ENCODE measurements around the gene TESK1. TPM values are rescaled to one million over a fixed set of nuclear protein-coding genes. Genes with fewer than 3 reads are reported as not detected.
"Not testable (repeated sequence)": the region's sequence is repeated elsewhere in the genome, so short reads cannot be mapped to it uniquely, and the experiment has no call there.

Gene TESK1
- total RNA-seq, 1 experiment from 2014 or later, result 27.9 TPM

DNA sequence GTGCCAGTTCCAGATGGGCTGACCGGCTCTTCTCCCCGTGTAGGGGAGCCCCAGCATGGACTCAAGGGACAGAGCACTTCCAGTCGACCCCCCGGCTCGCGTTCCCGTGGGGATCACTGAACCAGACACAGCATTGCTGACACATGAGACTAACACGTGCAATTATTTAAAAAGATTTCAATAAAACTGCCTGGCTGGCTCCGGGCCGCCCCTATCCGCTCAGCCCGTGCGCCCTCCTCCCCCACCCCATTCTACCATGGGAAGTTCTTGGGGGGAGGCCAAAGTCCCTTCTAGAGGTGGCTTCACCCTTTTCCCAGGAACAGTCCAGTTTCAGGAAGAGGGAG lies 4.7 kb downstream of the TESK1 start:
- intact Hi-C loops (cut with micrococcal nuclease; ENCODE audit: unreplicated experiment), result no loop called here
- H3K4me1 Mint-ChIP-seq (ENCODE audit: low read depth, unreplicated experiment), result peaks cover 7% of the 10 kb centered on the region
- ChIA-PET CTCF (no interaction called here), POLR2A (no interaction called here)
- H3K36me3 Mint-ChIP-seq (ENCODE audit: insufficient read depth, unreplicated experiment), result peaks cover 7% of the 10 kb centered on the region
- H3K9me3 Mint-ChIP-seq (ENCODE audit: unreplicated experiment), result no peaks in the 10 kb centered on the region
- Histone ChIP-seq H3K9me3 (no peaks in the 10 kb centered on the region), H3K36me3 (ENCODE audit: control insufficient read depth, insufficient read depth, low read length) (no peaks in the 10 kb centered on the region), H3K4me1 (peaks cover 4% of the 10 kb centered on the region; the same call in 1 of the 2 replicates), H3K27me3 (replicated peaks; ENCODE audit: control insufficient read depth, insufficient read depth, low read length) (no peaks in the 10 kb centered on the region), H3K4me3 (ENCODE audit: low read depth, low read length) (no peak overlapping the region)
- H3K27me3 Mint-ChIP-seq (ENCODE audit: insufficient read depth, unreplicated experiment), result peaks cover 6% of the 10 kb centered on the region
- TF ChIP-seq, protein P1, sequence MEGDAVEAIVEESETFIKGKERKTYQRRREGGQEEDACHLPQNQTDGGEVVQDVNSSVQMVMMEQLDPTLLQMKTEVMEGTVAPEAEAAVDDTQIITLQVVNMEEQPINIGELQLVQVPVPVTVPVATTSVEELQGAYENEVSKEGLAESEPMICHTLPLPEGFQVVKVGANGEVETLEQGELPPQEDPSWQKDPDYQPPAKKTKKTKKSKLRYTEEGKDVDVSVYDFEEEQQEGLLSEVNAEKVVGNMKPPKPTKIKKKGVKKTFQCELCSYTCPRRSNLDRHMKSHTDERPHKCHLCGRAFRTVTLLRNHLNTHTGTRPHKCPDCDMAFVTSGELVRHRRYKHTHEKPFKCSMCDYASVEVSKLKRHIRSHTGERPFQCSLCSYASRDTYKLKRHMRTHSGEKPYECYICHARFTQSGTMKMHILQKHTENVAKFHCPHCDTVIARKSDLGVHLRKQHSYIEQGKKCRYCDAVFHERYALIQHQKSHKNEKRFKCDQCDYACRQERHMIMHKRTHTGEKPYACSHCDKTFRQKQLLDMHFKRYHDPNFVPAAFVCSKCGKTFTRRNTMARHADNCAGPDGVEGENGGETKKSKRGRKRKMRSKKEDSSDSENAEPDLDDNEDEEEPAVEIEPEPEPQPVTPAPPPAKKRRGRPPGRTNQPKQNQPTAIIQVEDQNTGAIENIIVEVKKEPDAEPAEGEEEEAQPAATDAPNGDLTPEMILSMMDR (IDR thresholded peaks at IDR 0.05; ENCODE audit: insufficient read depth in 1 of 2, low read depth in 1 of 2, low read length in 1 of 2, severe bottlenecking in 1 of 2, unreplicated experiment in 1 of 2), result no peak
- H3K27ac Mint-ChIP-seq (ENCODE audit: unreplicated experiment), result no peak overlapping the region
- no peak overlapping the region for H3K4me3 Mint-ChIP-seq (ENCODE audit: unreplicated experiment)
- BruUV-seq (replicated peaks), result no TSS peak
- DNase-seq, result no peak

DNA sequence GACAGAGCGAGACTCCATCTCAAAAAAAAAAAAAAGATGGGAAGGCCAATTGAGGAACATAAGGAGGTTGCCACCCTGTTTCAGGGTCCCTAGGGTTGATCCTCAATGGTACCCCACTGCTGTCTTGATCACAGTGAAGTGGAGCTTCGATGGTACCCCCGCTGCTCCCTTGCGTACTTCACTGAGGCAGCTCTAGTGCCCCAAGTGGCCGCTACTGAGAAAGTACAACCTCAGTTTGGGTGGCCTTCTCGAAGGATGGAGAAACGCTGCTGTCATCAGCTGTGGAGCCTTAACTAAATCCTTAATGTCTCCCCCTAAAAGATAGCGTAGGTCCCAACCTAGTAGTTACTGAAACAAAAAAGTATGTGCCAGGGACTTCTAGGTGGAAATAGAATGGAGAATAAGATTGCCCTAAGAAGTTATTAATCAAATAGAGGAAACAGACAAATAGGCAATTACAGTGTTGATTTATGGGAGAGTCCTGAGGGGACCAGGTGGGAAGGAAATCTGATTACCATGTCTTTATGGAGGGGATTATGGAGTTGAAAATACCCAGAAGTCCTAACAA lies 6.3 kb downstream of the TESK1 start:
- BruUV-seq (replicated peaks), result no TSS peak
- CTCF ChIA-PET, result interaction anchor here (0.5 to 1.6 kb wide), 10 partner anchors 8 to 540 kb away, joined by 3 to 7 read pairs (median 4); no protein-coding TSS in a partner anchor
- Mint-ChIP-seq H3K27me3 (ENCODE audit: insufficient read depth, unreplicated experiment) (peaks cover 7% of the 10 kb centered on the region), H3K9me3 (ENCODE audit: unreplicated experiment) (no peaks in the 10 kb centered on the region), H3K36me3 (ENCODE audit: insufficient read depth, unreplicated experiment) (peaks cover 7% of the 10 kb centered on the region), H3K4me3 (ENCODE audit: unreplicated experiment) (no peak overlapping the region), H3K4me1 (ENCODE audit: low read depth, unreplicated experiment) (peaks cover 7% of the 10 kb centered on the region), H3K27ac (ENCODE audit: unreplicated experiment) (no peak overlapping the region)
- H3K36me3 ChIP-seq (ENCODE audit: control insufficient read depth, insufficient read depth, low read length), result no peaks in the 10 kb centered on the region
- H3K27me3 ChIP-seq (replicated peaks; ENCODE audit: control insufficient read depth, insufficient read depth, low read length), result no peaks in the 10 kb centered on the region
- POLR2A ChIA-PET, result no interaction called here
- TF ChIP-seq, protein P1 (IDR thresholded peaks at IDR 0.05; ENCODE audit: insufficient read depth in 1 of 2, low read depth in 1 of 2, low read length in 1 of 2, severe bottlenecking in 1 of 2, unreplicated experiment in 1 of 2), result peak; percentile 49 to 76
- H3K4me3 ChIP-seq (ENCODE audit: low read depth, low read length), result no peak overlapping the region
- intact Hi-C loops (cut with micrococcal nuclease; ENCODE audit: unreplicated experiment), result no loop called here
- DNase-seq, result peak in 1 of 2 experiments; percentile 38
- no peaks in the 10 kb centered on the region for H3K9me3 ChIP-seq
- H3K4me1 ChIP-seq, result peaks cover under 1% of the 10 kb centered on the region; the same call in 1 of the 2 replicates

DNA sequence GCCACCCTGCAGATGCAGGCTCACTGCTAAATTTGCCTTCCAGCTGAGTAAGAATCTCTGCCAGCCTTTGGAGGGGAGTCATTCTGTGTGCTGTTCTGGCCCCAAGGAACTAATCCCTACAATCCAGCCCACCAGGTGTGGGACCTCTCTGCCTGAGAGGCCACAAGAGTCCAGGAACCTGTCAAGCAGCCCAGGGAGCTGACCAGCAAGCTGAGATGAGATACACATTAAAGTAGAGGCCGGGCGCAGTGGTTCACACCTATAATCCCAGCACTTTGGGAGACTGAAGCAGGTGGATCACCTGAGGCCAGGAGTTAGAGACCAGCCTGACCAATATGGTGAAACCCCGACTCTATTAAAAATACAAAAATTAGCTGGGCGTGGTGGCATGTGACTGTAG lies 7.0 kb downstream of the TESK1 start:
- H3K36me3 ChIP-seq (ENCODE audit: control insufficient read depth, insufficient read depth, low read length); DNase-seq; H3K9me3 ChIP-seq; H3K4me3 ChIP-seq (ENCODE audit: low read depth, low read length); H3K9me3 Mint-ChIP-seq (ENCODE audit: unreplicated experiment); POLR2A ChIA-PET; H3K27me3 ChIP-seq (replicated peaks; ENCODE audit: control insufficient read depth, insufficient read depth, low read length); H3K4me3 Mint-ChIP-seq (ENCODE audit: unreplicated experiment); H3K27ac Mint-ChIP-seq (ENCODE audit: unreplicated experiment); BruUV-seq (replicated peaks); H3K4me1 ChIP-seq; intact Hi-C loops (cut with micrococcal nuclease; ENCODE audit: unreplicated experiment); H3K36me3 Mint-ChIP-seq (ENCODE audit: insufficient read depth, unreplicated experiment); H3K4me1 Mint-ChIP-seq (ENCODE audit: low read depth, unreplicated experiment): not testable (repeated sequence)
- CTCF ChIA-PET, result interaction anchor here (0.8 to 1.6 kb wide), 4 partner anchors 85 to 541 kb away, joined by 3 to 7 read pairs (median 4); no protein-coding TSS in a partner anchor
- H3K27me3 Mint-ChIP-seq (ENCODE audit: insufficient read depth, unreplicated experiment), result peaks cover 10% of the 10 kb centered on the region

All from Caco-2 (cell line).